ENCODE data around the gene CDC42BPB.

CDC42BPB gene

GRCh38 chr14:102993523-102993922 lies 63.8 kb downstream of the CDC42BPB start:
- no peak for DNase-seq (ENCODE audit: low read depth, low spot score)

GRCh38 chr14:102991376-102991775 lies 66.0 kb downstream of the CDC42BPB start:
- DNase-seq (ENCODE audit: low read depth, low spot score): no peak

- no peak for DNase-seq (ENCODE audit: low read depth, low spot score)
These were observed 69.3 kb downstream of the CDC42BPB start for GRCh38 chr14:102988054-102988453.

GRCh38 chr14:102986810-102987579 lies 70.4 kb downstream of the CDC42BPB start:
- peak; percentile 74 for DNase-seq (ENCODE audit: low read depth, low spot score)

- DNase-seq (ENCODE audit: low read depth, low spot score): no peak
These were observed 71.7 kb downstream of the CDC42BPB start for GRCh38 chr14:102985665-102986064.

- DNase-seq (ENCODE audit: low read depth, low spot score): no peak
These were observed 72.8 kb downstream of the CDC42BPB start for GRCh38 chr14:102984336-102985102.

GRCh38 chr14:102983496-102983895 lies 73.9 kb downstream of the CDC42BPB start:
- DNase-seq (ENCODE audit: low read depth, low spot score): no peak

- no peak for DNase-seq (ENCODE audit: low read depth, low spot score)
These were observed 74.4 kb downstream of the CDC42BPB start for GRCh38 chr14:102982852-102983470.

GRCh38 chr14:102980409-102980810 lies 76.9 kb downstream of the CDC42BPB start:
- DNase-seq (ENCODE audit: low read depth, low spot score): no peak

GRCh38 chr14:102979406-102979805 lies 77.9 kb downstream of the CDC42BPB start:
- no peak for DNase-seq (ENCODE audit: low read depth, low spot score)

GRCh38 chr14:102977475-102977874 lies 79.9 kb downstream of the CDC42BPB start:
- no peak for DNase-seq (ENCODE audit: low read depth, low spot score)

- no peak for DNase-seq (ENCODE audit: low read depth, low spot score)
These were observed 81.7 kb downstream of the CDC42BPB start for GRCh38 chr14:102975662-102976061.

- DNase-seq (ENCODE audit: low read depth, low spot score): no peak
These were observed 83.6 kb downstream of the CDC42BPB start for GRCh38 chr14:102973706-102974285.

- DNase-seq (ENCODE audit: low read depth, low spot score): no peak
These were observed 85.3 kb downstream of the CDC42BPB start for GRCh38 chr14:102971836-102972606.

GRCh38 chr14:102971314-102971713 lies 86.0 kb downstream of the CDC42BPB start:
- DNase-seq (ENCODE audit: low read depth, low spot score): no peak

- no peak for DNase-seq (ENCODE audit: low read depth, low spot score)
These were observed 86.9 kb downstream of the CDC42BPB start for GRCh38 chr14:102970496-102970895.

GRCh38 chr14:102969901-102970300 lies 87.4 kb downstream of the CDC42BPB start:
- no peak for DNase-seq (ENCODE audit: low read depth, low spot score)

GRCh38 chr14:102969060-102969791 lies 88.1 kb downstream of the CDC42BPB start:
- DNase-seq (ENCODE audit: low read depth, low spot score): no peak

GRCh38 chr14:102968306-102968705 lies 89.0 kb downstream of the CDC42BPB start:
- no peak for DNase-seq (ENCODE audit: low read depth, low spot score)

- DNase-seq (ENCODE audit: low read depth, low spot score): no peak
These were observed 89.9 kb downstream of the CDC42BPB start for GRCh38 chr14:102967506-102967795.

Measured in astrocyte of the hippocampus (primary cell).